ENCODE results near the gene ITIH6. TPM values are rescaled to one million over a fixed set of nuclear protein-coding genes. Genes with fewer than 3 reads are reported as not detected.

ITIH6 gene
- total RNA-seq, 1 experiment from 2014 or later, result 0.04 TPM

DNA sequence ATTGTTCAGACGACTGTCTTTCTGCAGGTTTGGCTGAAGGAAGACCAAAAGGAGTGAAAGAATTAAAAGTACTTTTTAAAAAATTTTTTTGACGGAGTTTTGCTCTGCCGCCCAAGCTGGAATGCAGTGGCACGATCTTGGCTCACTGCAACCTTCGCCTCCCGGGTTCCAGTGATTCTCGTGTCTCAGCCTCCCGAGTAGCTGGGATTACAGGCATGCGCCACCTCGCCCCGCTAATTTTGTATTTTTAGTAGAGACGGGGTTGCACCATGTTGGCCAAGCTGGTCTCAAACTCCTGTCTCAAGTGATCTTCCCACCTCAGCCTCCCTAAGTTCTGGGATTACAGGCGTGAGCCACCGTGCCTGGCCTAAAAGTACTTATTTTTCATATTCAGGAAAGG lies 86.3 kb downstream of the ITIH6 start:
- Mint-ChIP-seq H3K9me3 (no peaks in the 10 kb centered on the region), H3K36me3 (no peaks in the 10 kb centered on the region), H3K27me3 (ENCODE audit: low read depth) (peaks cover 2% of the 10 kb centered on the region; the same call in 1 of the 2 replicates), H3K4me1 (peaks cover 3% of the 10 kb centered on the region), H3K4me3 (no peak overlapping the region), H3K27ac (no peak overlapping the region)
- POLR2A ChIA-PET, result no interaction called here
- CTCF ChIA-PET, result no interaction called here
- DNase-seq (ENCODE audit: low spot score) (no peak), ATAC-seq (no peak)
- no peak for TF ChIP-seq ZNF121 (CRISPR knock-in tag; IDR thresholded peaks at IDR 0.05)
- TF ChIP-seq, protein P1, sequence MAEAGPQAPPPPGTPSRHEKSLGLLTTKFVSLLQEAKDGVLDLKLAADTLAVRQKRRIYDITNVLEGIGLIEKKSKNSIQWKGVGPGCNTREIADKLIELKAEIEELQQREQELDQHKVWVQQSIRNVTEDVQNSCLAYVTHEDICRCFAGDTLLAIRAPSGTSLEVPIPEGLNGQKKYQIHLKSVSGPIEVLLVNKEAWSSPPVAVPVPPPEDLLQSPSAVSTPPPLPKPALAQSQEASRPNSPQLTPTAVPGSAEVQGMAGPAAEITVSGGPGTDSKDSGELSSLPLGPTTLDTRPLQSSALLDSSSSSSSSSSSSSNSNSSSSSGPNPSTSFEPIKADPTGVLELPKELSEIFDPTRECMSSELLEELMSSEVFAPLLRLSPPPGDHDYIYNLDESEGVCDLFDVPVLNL (CRISPR knock-in tag; IDR thresholded peaks at IDR 0.05; ENCODE audit: borderline replicate concordance, low read depth), result no peak
- no peak for TF ChIP-seq ZNF138 (CRISPR knock-in tag; conservative IDR thresholded peaks at IDR 0.05)
- no peak for TF ChIP-seq SP1 (CRISPR knock-in tag; conservative IDR thresholded peaks at IDR 0.05)
- no peak for TF ChIP-seq PRRX2 (CRISPR knock-in tag; IDR thresholded peaks at IDR 0.05)
- TF ChIP-seq, protein P2, sequence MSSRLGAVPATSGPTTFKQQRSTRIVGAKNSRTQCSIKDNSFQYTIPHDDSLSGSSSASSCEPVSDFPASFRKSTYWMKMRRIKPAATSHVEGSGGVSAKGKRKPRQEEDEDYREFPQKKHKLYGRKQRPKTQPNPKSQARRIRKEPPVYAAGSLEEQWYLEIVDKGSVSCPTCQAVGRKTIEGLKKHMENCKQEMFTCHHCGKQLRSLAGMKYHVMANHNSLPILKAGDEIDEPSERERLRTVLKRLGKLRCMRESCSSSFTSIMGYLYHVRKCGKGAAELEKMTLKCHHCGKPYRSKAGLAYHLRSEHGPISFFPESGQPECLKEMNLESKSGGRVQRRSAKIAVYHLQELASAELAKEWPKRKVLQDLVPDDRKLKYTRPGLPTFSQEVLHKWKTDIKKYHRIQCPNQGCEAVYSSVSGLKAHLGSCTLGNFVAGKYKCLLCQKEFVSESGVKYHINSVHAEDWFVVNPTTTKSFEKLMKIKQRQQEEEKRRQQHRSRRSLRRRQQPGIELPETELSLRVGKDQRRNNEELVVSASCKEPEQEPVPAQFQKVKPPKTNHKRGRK (CRISPR knock-in tag; IDR thresholded peaks at IDR 0.05; ENCODE audit: borderline replicate concordance), result no peak
- TF ChIP-seq SMAD4 (CRISPR knock-in tag; IDR thresholded peaks at IDR 0.05), result no peak
- no peak for TF ChIP-seq ELF4 (CRISPR knock-in tag; IDR thresholded peaks at IDR 0.05; ENCODE audit: low read depth)
- no peak for TF ChIP-seq RORB (CRISPR knock-in tag; IDR thresholded peaks at IDR 0.05)
- TF ChIP-seq, protein P3, sequence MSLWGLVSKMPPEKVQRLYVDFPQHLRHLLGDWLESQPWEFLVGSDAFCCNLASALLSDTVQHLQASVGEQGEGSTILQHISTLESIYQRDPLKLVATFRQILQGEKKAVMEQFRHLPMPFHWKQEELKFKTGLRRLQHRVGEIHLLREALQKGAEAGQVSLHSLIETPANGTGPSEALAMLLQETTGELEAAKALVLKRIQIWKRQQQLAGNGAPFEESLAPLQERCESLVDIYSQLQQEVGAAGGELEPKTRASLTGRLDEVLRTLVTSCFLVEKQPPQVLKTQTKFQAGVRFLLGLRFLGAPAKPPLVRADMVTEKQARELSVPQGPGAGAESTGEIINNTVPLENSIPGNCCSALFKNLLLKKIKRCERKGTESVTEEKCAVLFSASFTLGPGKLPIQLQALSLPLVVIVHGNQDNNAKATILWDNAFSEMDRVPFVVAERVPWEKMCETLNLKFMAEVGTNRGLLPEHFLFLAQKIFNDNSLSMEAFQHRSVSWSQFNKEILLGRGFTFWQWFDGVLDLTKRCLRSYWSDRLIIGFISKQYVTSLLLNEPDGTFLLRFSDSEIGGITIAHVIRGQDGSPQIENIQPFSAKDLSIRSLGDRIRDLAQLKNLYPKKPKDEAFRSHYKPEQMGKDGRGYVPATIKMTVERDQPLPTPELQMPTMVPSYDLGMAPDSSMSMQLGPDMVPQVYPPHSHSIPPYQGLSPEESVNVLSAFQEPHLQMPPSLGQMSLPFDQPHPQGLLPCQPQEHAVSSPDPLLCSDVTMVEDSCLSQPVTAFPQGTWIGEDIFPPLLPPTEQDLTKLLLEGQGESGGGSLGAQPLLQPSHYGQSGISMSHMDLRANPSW (CRISPR knock-in tag; conservative IDR thresholded peaks at IDR 0.05; ENCODE audit: low read depth), result no peak
- TF ChIP-seq TEAD1 (CRISPR knock-in tag; IDR thresholded peaks at IDR 0.05), result no peak
- TF ChIP-seq NR3C1 (CRISPR knock-in tag; conservative IDR thresholded peaks at IDR 0.05; ENCODE audit: low read depth), result no peak
- TF ChIP-seq, protein P4, sequence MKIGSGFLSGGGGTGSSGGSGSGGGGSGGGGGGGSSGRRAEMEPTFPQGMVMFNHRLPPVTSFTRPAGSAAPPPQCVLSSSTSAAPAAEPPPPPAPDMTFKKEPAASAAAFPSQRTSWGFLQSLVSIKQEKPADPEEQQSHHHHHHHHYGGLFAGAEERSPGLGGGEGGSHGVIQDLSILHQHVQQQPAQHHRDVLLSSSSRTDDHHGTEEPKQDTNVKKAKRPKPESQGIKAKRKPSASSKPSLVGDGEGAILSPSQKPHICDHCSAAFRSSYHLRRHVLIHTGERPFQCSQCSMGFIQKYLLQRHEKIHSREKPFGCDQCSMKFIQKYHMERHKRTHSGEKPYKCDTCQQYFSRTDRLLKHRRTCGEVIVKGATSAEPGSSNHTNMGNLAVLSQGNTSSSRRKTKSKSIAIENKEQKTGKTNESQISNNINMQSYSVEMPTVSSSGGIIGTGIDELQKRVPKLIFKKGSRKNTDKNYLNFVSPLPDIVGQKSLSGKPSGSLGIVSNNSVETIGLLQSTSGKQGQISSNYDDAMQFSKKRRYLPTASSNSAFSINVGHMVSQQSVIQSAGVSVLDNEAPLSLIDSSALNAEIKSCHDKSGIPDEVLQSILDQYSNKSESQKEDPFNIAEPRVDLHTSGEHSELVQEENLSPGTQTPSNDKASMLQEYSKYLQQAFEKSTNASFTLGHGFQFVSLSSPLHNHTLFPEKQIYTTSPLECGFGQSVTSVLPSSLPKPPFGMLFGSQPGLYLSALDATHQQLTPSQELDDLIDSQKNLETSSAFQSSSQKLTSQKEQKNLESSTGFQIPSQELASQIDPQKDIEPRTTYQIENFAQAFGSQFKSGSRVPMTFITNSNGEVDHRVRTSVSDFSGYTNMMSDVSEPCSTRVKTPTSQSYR (CRISPR knock-in tag; IDR thresholded peaks at IDR 0.05), result no peak
- TF ChIP-seq, protein P5, sequence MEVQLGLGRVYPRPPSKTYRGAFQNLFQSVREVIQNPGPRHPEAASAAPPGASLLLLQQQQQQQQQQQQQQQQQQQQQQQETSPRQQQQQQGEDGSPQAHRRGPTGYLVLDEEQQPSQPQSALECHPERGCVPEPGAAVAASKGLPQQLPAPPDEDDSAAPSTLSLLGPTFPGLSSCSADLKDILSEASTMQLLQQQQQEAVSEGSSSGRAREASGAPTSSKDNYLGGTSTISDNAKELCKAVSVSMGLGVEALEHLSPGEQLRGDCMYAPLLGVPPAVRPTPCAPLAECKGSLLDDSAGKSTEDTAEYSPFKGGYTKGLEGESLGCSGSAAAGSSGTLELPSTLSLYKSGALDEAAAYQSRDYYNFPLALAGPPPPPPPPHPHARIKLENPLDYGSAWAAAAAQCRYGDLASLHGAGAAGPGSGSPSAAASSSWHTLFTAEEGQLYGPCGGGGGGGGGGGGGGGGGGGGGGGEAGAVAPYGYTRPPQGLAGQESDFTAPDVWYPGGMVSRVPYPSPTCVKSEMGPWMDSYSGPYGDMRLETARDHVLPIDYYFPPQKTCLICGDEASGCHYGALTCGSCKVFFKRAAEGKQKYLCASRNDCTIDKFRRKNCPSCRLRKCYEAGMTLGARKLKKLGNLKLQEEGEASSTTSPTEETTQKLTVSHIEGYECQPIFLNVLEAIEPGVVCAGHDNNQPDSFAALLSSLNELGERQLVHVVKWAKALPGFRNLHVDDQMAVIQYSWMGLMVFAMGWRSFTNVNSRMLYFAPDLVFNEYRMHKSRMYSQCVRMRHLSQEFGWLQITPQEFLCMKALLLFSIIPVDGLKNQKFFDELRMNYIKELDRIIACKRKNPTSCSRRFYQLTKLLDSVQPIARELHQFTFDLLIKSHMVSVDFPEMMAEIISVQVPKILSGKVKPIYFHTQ (CRISPR knock-in tag; IDR thresholded peaks at IDR 0.05), result no peak
- no peak for TF ChIP-seq MYBL2 (CRISPR knock-in tag; IDR thresholded peaks at IDR 0.05)
- TF ChIP-seq, protein P6, sequence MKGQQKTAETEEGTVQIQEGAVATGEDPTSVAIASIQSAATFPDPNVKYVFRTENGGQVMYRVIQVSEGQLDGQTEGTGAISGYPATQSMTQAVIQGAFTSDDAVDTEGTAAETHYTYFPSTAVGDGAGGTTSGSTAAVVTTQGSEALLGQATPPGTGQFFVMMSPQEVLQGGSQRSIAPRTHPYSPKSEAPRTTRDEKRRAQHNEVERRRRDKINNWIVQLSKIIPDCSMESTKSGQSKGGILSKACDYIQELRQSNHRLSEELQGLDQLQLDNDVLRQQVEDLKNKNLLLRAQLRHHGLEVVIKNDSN (CRISPR knock-in tag; IDR thresholded peaks at IDR 0.05), result no peak
- no peak for TF ChIP-seq NFYB (CRISPR knock-in tag; conservative IDR thresholded peaks at IDR 0.05; ENCODE audit: low read depth)
- no peak for TF ChIP-seq ZNF396 (CRISPR knock-in tag; IDR thresholded peaks at IDR 0.05; ENCODE audit: borderline replicate concordance)
